ENCODE data around the gene CMC2. TPM values are rescaled to one million over a fixed set of nuclear protein-coding genes. Genes with fewer than 3 reads are reported as not detected.

CMC2 gene
- total RNA-seq, 1 experiment from 2014 or later, result 57.7 TPM

- no peak for DNase-seq (ENCODE audit: low spot score)
Observed at GRCh38 chr16:80974649-80975376, 31.9 kb downstream of the CMC2 start.

DNA sequence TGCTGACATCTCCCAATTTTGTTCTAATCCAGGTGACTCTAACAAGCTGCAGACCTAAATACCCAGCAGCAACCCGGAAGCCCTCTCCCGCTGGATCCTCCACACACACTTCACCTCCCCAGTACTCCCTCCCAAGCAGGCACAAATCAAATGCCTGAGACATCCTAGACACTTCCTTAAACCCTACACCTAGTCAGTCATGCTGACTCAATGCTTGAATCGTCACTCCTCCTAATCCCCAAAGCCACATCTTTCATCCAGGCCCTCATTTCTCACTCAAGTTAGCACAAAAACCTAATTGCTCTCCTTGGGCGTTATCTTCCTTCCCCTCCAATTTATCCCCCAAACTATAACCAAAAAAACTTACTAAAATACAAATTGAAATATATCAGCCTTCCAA, 32.7 kb downstream of the CMC2 start:
- no peak for DNase-seq (ENCODE audit: low spot score)

GRCh38 chr16:80972611-80973010, 34.1 kb downstream of the CMC2 start:
- no peak for DNase-seq (ENCODE audit: low spot score)

DNA sequence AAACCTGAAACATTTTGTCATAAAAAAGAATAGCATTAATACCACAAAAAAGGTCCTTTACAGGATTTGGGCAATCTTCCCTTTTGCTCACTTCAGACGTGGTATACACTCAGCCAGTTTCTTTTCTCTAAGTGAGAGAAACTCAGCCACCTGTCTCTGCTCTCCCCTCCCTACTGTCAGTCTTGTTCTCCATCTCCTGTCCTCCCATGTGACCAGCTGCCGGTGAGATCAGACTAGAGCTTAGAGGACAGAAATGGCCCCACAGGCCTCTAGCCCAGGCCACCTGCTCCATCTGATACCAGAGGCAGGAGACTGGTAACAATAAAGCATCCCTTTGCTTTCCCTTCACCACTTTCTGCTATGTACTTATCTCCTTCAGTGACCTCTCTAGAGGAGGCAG, 34.9 kb downstream of the CMC2 start:
- no peak for DNase-seq (ENCODE audit: low spot score)

GRCh38 chr16:80969114-80969484, 37.6 kb downstream of the CMC2 start:
- no peak for DNase-seq (ENCODE audit: low spot score)

- peak; percentile 16 for DNase-seq (ENCODE audit: low spot score)
Observed at GRCh38 chr16:80968386-80969113, 38.1 kb downstream of the CMC2 start.

DNA sequence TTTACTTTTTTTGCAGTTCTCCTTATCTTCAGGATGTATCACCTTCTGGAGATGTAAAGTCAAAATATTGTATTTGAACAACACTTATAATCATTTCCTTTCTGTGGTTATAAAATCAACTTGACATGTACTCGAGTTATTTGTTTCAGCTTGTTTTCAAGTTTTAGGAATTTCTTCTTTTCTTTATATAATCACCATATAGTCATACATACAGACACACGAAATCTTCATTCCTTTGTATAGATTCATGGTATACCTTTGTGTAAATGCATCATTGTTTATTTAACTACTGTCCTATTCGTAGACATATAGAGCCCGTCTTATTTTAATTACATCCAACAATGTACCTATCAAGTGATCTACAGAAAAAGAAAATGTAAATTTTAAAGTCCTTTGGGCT, 40.1 kb downstream of the CMC2 start:
- DNase-seq (ENCODE audit: low spot score), result no peak

DNA sequence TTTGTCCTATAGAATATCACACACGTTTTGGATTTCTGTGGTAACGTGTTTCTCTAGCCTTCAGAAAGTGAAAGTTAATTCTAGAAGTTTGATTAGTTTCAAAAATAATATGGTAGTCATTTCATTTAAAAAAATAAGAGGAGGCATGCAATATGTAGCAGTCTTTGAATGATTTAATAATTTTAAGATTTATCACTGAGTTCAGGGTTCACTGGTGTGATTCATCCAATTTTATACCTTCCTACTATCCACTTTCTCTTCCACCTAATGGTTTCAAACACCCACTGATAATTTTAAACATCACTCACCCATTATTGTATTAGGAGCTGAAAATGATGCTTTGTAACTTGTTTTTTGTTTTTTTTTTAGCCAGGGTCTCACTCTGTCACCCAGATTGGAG, 42.3 kb downstream of the CMC2 start:
- DNase-seq (ENCODE audit: low spot score), result no peak

- DNase-seq (ENCODE audit: low spot score), result no peak
Observed at GRCh38 chr16:80962879-80963278, 43.8 kb downstream of the CMC2 start.

DNA sequence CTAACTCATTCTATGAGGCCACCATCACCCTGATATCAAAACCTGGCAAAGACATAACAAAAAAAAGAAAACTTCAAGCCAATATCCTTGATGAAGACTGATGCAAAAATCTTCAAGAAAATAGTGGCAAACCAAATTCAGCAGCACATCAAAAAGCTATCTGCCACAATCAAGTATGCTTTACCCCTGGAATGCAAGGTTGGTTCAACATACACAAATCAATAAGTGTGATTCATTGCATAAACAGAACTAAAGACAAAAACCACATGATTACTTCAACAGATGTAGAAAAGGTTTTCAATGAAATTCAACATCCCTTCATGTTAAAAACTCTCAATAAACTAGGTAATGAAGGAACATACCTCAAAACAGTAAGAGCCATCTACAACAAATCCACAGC, 48.4 kb downstream of the CMC2 start:
- DNase-seq (ENCODE audit: low spot score), result no peak

- no peak for DNase-seq (ENCODE audit: low spot score)
Observed at GRCh38 chr16:80954985-80955384, 51.7 kb downstream of the CMC2 start.

- DNase-seq (ENCODE audit: low spot score), result peak; percentile 43
Observed at GRCh38 chr16:80948886-80949493, 57.7 kb downstream of the CMC2 start.

DNA sequence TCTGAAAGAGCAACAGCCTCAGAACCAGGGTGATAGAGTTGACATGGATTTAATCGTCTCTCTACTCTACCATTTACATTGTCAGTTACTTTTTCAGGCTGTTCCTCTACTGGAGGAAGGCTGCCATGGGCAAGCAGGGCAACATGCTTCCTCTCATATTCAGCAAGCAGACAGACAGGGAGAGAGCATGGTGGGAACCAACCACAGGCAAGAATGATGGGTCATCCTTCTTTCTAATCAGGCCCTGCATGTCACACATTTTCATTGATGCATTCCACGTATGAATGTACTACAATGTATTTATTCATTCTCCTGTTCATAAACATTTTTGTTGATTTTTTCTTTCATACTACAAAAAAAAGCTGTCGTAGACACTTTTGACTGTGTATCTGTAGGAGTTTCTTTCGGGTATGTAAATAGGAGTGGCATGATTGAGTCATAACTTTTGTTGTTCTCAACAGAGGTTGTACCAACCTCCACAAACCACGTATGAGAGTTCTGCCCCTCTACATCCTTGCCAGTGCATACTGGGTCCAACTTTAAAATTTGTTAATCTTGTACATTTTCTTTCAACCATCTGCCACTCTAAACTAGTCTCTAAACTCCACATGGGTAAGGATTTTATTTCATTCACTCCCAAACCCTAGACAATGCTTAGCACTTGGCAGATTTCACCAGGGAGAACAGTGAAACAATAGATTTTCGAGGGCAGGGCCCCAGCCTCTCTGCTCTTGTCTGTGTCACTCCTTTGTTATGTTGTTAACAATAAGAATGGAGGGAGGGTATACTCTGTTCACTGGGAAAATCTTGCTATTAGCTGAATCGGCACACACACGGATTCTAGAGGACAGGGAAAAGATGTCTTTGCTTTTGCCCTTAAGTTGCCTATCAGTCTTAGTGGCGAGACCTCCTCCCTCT, 58.7 kb downstream of the CMC2 start:
- no peak for DNase-seq (ENCODE audit: low spot score)

DNA sequence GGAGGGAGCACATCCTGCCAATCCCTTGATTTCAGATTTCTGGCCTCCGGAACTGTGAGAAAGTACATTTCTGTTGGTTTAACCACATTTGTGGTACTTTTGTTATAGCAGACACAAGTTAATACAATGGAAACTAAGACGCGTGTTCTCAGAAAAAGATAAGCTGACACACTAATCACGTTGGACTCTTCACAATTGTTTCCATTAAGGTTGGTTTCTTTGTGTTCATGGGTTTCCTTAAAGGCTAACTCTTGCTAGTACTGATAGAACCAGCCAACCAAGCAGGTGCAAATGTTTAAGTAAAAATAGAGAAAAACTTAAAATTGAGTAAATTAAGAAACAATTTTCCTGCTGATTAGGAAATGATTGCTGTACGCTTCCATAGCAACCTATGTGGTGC, 59.4 kb downstream of the CMC2 start:
- no peak for DNase-seq (ENCODE audit: low spot score)

GRCh38 chr16:80946481-80946880, 60.2 kb downstream of the CMC2 start:
- DNase-seq (ENCODE audit: low spot score), result no peak

- no peak for DNase-seq (ENCODE audit: low spot score)
Observed at GRCh38 chr16:80940069-80940856, 66.4 kb downstream of the CMC2 start.

- DNase-seq (ENCODE audit: low spot score), result no peak
Observed at GRCh38 chr16:80938879-80939260, 67.8 kb downstream of the CMC2 start.

DNA sequence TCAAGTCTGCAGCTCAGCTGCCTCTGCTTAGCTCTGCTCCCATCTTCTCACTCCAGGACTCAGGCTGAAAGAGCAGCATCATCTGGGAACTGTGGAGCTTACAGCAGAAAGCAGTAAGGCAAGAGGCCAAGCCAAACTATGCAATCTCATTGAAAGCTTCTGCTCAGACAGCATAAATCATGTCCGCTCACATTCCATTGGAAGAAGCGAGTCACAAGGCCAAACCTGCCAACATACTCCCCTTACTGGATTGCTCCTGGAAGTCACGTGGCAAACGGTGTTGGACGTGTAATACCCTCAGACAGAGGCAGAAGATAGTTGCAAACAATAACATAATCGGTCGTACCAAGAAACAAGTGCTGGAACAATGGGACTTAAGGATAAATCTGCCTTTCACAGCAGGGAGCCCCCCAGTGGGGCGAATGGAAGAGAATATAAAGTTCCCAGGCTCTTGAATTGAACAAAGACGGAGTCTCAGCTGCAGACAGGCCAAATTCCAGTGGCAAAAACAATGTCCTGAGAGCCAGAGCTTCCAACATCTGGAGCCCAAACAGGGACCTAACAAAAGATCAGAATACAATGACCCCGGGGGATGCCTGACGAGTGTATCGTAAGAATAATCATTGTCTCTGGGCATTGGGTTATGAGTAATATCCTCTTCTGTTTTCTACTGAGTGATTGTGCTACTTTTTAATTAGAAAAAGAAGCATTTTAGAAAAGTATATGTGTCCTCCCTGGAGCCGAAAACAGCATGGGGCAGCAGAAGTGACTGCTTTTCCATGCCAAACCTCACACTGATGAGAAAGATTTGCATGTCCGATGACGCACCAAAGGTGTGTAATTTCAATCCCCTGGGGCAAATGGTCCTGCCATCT, 68.4 kb downstream of the CMC2 start:
- peak; percentile 13 for DNase-seq (ENCODE audit: low spot score)

DNA sequence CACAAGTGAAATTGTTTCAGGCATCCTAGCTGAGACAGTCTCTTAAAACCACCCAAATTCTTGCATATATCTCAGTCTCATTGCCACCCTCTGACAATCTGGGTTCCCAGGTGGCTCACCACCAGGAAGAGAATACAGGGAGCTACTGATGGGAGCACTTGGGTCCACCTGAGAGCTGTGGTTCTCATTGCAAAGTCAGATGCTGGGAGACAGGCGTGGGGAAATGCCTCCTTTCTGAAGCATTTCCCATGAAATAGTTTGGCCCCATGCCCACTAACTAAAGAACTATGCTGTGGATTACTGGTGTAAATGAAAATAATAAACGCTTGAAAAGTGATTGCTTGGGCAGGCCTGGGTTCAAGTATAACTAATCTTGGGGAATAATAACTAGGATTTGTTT, 70.3 kb downstream of the CMC2 start:
- DNase-seq (ENCODE audit: low spot score), result no peak

- DNase-seq (ENCODE audit: low spot score), result no peak
Observed at GRCh38 chr16:80935691-80936090, 71.0 kb downstream of the CMC2 start.

Measured in HT-29 (cell line).